Measurements from ENCODE around the gene EP400. TPM values are rescaled to one million over a fixed set of nuclear protein-coding genes. Genes with fewer than 3 reads are reported as not detected.

Gene EP400
- 10 to 100 TPM; 82.3 to 86.6 TPM for total RNA-seq
- polyA plus RNA-seq = 1 to 10 TPM in 1 of 2 donors, under 1 TPM in 1; 0.94 to 5.3 TPM

DNA sequence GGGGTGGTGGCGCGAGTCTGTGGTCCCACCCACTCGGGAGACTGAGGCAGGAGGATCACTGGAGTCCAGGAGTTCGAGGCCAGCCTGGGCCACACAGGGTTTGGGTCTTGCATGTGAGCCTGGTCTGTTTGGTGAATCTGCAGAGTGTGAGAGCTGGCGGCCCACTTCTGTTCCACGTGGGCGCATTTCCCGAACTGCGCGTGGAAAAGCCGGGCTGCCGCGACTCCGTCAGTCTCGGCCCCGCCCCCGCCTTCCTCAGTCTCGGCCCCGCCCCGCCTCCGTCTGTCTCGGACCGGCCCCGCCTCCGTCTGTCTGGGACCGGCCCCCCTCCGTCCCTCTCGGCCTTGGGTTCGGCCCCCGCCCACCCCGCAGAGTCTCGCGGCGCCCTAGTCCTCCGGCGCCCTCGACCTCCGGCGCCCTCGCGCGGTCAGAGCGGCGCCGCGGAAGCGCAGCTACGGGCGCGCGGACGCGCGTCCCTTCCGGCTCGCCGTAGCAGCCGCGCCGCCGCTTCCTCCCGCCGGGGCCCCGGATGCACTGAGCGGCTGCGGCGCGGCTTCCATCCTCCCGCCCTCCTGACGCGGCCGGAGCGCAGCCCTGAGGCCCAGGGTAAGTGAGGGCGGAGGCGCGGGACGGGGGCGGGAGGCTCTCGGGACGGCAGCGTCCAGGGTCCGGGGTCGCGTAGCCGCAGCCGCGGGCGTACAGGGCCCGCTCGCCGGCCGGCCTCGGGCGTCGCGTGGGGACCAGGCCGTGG, at the start of gene EP400:
TSS of gene EP400 (plus strand) at position 512 of the 751 bp plus-strand sequence. CDS start 10,678 bp downstream, outside the sequence.
- H3K4me3 ChIP-seq (ENCODE audit: low read length in 2 of 2) = peak within 1 kb of the TSS; percentile 52 to 75
- H3K27me3 ChIP-seq (ENCODE audit: insufficient read depth, low read length) = no peaks in the 10 kb centered on the region
- peak within 1 kb of the TSS; percentile 79 for H3K27ac ChIP-seq (ENCODE audit: low read depth, low read length)
- peak within 1 kb of the TSS; percentile 92 to 97 (median 95) for H3K27ac Mint-ChIP-seq
- peaks cover 24 to 55% (median 37%) of the 10 kb centered on the region in 4 donors for H3K4me1 Mint-ChIP-seq
- peaks cover 50% of the 10 kb centered on the region for H3K4me1 ChIP-seq (ENCODE audit: insufficient read depth, low read length)
- DNase-seq = peak; percentile 86 to 92 (median 90)
- peak within 1 kb of the TSS; percentile 91 to 95 (median 94) for H3K4me3 Mint-ChIP-seq
- intact Hi-C loops (cut with micrococcal nuclease) = loop anchor here (1.0 kb wide), 4 partner anchors 20 to 238 kb away; partner anchors contain the start of genes PUS1, SFSWAP and ULK1
- no peaks in the 10 kb centered on the region for H3K9me3 ChIP-seq (ENCODE audit: control insufficient read depth in 1 of 2, low read length in 2 of 2)
- H3K36me3 Mint-ChIP-seq = peaks cover 4 to 12% of the 10 kb centered on the region in 2 donors
- H3K36me3 ChIP-seq (ENCODE audit: insufficient read depth, low read length) = no peaks in the 10 kb centered on the region
- H3K27me3 Mint-ChIP-seq = no peaks in the 10 kb centered on the region
- CTCF ChIA-PET (ENCODE audit: partially characterized antibody) = interaction anchor here (1.0 to 1.1 kb wide), 3 partner anchors 85 to 844 kb away, joined by 3 to 4 read pairs (median 3); no protein-coding TSS in a partner anchor
- H3K9me3 Mint-ChIP-seq = no peaks in the 10 kb centered on the region
- POLR2A ChIA-PET (ENCODE audit: partially characterized antibody) = interaction anchor here (0.6 to 3.2 kb wide), 8 partner anchors 10 to 239 kb away, joined by 3 to 38 read pairs (median 4); partner anchors contain the start of genes PUS1 and SFSWAP

- no peak overlapping the region for H3K27ac Mint-ChIP-seq
- H3K4me3 Mint-ChIP-seq = peak overlapping the region in 1 of 8 donors; percentile 53
- no peak overlapping the region for H3K4me3 ChIP-seq (ENCODE audit: low read length in 2 of 2)
- no peaks in the 10 kb centered on the region for H3K27me3 Mint-ChIP-seq
- no peaks in the 10 kb centered on the region for H3K9me3 ChIP-seq (ENCODE audit: control insufficient read depth in 1 of 2, low read length in 2 of 2)
- H3K4me1 ChIP-seq (ENCODE audit: insufficient read depth, low read length) = peaks cover 20% of the 10 kb centered on the region
- CTCF ChIA-PET (ENCODE audit: partially characterized antibody) = no interaction called here
- POLR2A ChIA-PET (ENCODE audit: partially characterized antibody) = interaction anchor here (1.1 kb wide), 1 partner anchor 29 kb away, joined by 3 read pairs; no protein-coding TSS in a partner anchor
- H3K9me3 Mint-ChIP-seq = no peaks in the 10 kb centered on the region
- peaks cover 0 to 6% of the 10 kb centered on the region in 2 donors for H3K36me3 Mint-ChIP-seq
- no peak overlapping the region for H3K27ac ChIP-seq (ENCODE audit: low read depth, low read length)
- no peak for DNase-seq
- no peaks in the 10 kb centered on the region for H3K27me3 ChIP-seq (ENCODE audit: insufficient read depth, low read length)
- H3K36me3 ChIP-seq (ENCODE audit: insufficient read depth, low read length) = no peaks in the 10 kb centered on the region
- intact Hi-C loops (cut with micrococcal nuclease) = no loop called here
- peaks cover 8 to 42% (median 26%) of the 10 kb centered on the region in 4 donors for H3K4me1 Mint-ChIP-seq
Measured at GRCh38 chr12:131900397-131900796, 49.3 kb upstream of the EP400 start.

DNA sequence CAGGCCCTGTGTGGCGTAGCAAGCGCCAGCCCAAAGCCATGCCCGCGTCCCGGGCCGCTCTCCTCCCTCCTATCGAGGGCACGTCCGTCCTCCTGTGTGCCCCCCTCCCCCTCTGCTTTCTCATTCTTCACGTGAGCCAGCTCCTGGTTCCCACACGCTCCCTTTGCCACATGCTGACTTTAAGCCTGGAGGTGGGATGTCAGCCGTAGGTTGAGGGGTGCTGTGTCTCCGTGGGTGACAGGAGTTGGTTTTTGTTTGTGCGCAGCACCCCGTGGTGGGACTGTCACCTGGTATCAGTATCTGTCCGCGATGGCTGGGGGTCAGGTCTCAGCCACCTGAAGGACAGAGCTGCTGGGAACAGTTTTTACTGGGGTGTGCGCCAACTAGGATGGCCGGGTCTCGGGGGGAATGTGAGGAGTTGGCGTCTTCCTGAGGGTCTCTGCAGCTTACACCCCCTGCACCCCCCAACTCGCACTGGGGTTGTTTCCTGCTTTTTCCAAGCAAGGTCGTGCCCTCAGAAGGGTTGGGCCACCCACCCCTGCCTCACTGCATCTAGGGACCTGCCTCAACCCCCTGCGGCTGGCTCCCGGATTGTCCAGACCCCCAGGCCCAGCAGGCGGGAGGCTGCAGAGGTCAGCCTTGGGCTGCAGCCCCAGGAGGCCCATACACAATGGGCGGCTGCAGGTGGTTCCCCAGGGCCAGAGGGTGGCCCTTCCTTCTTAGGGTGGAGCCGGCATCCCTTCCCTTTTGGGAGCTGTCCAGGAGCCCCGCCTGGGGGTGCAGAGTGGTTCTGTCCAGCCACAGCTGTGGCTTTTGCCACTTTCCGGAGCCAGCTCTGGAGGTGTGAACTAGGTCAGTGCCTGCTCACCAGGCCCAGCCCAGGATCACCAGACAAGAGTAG, 48.1 kb upstream of the EP400 start:
- Histone ChIP-seq H3K4me1 (ENCODE audit: insufficient read depth, low read length) (peaks cover 18% of the 10 kb centered on the region), H3K9me3 (ENCODE audit: control insufficient read depth in 1 of 2, low read length in 2 of 2) (no peaks in the 10 kb centered on the region), H3K36me3 (ENCODE audit: insufficient read depth, low read length) (no peaks in the 10 kb centered on the region), H3K27me3 (ENCODE audit: insufficient read depth, low read length) (no peaks in the 10 kb centered on the region), H3K27ac (ENCODE audit: low read depth, low read length) (no peak overlapping the region), H3K4me3 (ENCODE audit: low read length in 2 of 2) (no peak overlapping the region)
- Mint-ChIP-seq H3K4me1 (peaks cover 8 to 40% (median 21%) of the 10 kb centered on the region in 4 donors), H3K27ac (no peak overlapping the region), H3K36me3 (peaks cover 0 to 2% of the 10 kb centered on the region in 2 donors), H3K9me3 (no peaks in the 10 kb centered on the region), H3K4me3 (no peak overlapping the region), H3K27me3 (no peaks in the 10 kb centered on the region)
- intact Hi-C loops (cut with micrococcal nuclease) = no loop called here
- ChIA-PET CTCF (ENCODE audit: partially characterized antibody) (no interaction called here), POLR2A (ENCODE audit: partially characterized antibody) (no interaction called here)
- DNase-seq = no peak

- Mint-ChIP-seq H3K9me3 (no peaks in the 10 kb centered on the region), H3K27me3 (no peaks in the 10 kb centered on the region), H3K4me1 (peaks cover 8 to 33% (median 15%) of the 10 kb centered on the region in 4 donors), H3K36me3 (peaks cover 0 to 2% of the 10 kb centered on the region in 2 donors), H3K4me3 (no peak overlapping the region), H3K27ac (no peak overlapping the region)
- DNase-seq = no peak
- intact Hi-C loops (cut with micrococcal nuclease) = no loop called here
- H3K27me3 ChIP-seq (ENCODE audit: insufficient read depth, low read length) = no peaks in the 10 kb centered on the region
- no peaks in the 10 kb centered on the region for H3K36me3 ChIP-seq (ENCODE audit: insufficient read depth, low read length)
- H3K4me3 ChIP-seq (ENCODE audit: low read length in 2 of 2) = no peak overlapping the region
- ChIA-PET POLR2A (ENCODE audit: partially characterized antibody) (interaction anchor here (1.3 kb wide), 1 partner anchor 47 kb away, joined by 3 read pairs; the partner anchor contains the start of gene EP400), CTCF (ENCODE audit: partially characterized antibody) (no interaction called here)
- no peak overlapping the region for H3K27ac ChIP-seq (ENCODE audit: low read depth, low read length)
- no peaks in the 10 kb centered on the region for H3K9me3 ChIP-seq (ENCODE audit: control insufficient read depth in 1 of 2, low read length in 2 of 2)
- H3K4me1 ChIP-seq (ENCODE audit: insufficient read depth, low read length) = peaks cover 14% of the 10 kb centered on the region
Measured at GRCh38 chr12:131902332-131903241, 47.2 kb upstream of the EP400 start.

DNA sequence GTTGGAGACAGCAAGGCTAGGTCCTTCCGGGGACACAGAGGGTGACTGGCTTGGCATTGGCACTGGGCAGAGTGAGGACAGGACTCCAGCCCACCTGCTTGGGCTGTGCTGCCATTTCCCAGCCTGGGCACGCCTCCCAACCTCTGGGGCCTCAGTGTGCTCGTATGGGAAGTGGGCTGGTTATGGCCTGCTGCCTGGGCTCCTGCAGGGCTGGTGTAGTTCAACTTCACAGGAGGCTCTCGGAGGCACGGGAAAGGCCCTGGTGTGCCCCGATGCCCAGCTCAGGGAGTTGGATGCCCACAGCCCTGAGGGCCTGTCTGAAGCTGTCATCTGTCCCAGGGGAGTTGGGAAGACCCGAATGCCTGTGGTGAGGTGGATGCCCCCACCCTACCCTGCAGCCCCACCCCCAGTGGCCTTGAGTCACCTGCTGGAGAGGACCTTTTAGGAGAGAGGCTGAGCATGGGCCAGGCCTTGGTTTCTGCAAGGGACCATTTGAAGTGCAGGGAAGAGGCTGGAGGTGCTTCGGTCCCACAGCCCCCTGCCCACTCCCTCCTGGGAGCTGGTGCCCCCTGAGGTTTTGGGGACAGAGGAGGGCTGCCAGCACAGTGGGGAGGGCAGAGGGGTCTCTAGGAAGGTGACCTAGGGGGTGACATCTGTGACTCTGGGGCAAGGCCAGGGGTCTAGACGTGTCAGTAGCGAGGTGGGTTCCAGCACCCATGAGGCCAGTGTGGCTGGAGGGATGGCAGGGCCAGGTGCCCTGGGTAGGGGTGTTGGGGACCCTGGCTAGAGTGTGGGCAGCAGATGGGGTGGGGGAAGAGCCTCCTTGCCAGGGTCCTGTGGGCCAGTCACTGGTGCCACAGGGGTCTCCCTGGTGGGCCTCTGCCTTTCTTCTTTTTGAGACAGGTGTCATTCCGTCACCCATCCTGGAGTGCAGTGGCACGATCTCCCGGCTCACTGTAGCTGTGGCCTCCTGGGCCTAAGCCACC, 46.2 kb upstream of the EP400 start:
- peak overlapping the region in 1 of 7 donors; percentile 42 for H3K27ac Mint-ChIP-seq
- H3K27ac ChIP-seq (ENCODE audit: low read depth, low read length) = no peak overlapping the region
- ChIA-PET POLR2A (ENCODE audit: partially characterized antibody) (interaction anchor here (1.3 kb wide), 1 partner anchor 46 kb away, joined by 3 read pairs; the partner anchor contains the start of gene EP400), CTCF (ENCODE audit: partially characterized antibody) (no interaction called here)
- no peaks in the 10 kb centered on the region for H3K27me3 ChIP-seq (ENCODE audit: insufficient read depth, low read length)
- peaks cover 0 to 3% of the 10 kb centered on the region in 2 donors for H3K36me3 Mint-ChIP-seq
- DNase-seq = no peak
- no peaks in the 10 kb centered on the region for H3K36me3 ChIP-seq (ENCODE audit: insufficient read depth, low read length)
- H3K4me1 Mint-ChIP-seq = peaks cover 4 to 25% (median 11%) of the 10 kb centered on the region in 4 donors
- no peaks in the 10 kb centered on the region for H3K27me3 Mint-ChIP-seq
- intact Hi-C loops (cut with micrococcal nuclease) = no loop called here
- H3K9me3 ChIP-seq (ENCODE audit: control insufficient read depth in 1 of 2, low read length in 2 of 2) = no peaks in the 10 kb centered on the region
- H3K4me3 ChIP-seq (ENCODE audit: low read length in 2 of 2) = no peak overlapping the region
- no peaks in the 10 kb centered on the region for H3K9me3 Mint-ChIP-seq
- H3K4me1 ChIP-seq (ENCODE audit: insufficient read depth, low read length) = peaks cover 14% of the 10 kb centered on the region
- H3K4me3 Mint-ChIP-seq = no peak overlapping the region

DNA sequence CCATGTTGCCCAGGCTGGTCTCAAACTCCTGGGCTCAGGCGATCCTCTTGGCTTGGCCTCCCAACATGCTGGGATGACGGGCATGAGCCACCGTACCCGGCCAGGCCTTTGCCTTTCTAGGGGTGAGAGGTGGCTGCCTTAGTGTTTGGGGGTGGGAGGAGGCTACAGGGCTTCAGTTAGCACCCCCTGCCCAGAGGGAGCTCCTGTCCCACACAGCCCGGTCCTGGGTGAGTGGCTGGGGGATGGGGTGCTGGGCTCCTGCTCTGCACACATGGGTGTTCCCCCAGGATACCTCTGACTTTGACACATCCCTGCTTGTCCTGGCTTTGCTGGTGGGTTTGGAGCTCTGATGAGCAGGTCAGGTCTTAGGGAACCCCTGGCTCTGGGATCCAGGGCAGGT, 45.4 kb upstream of the EP400 start:
- H3K36me3 ChIP-seq (ENCODE audit: insufficient read depth, low read length) = no peaks in the 10 kb centered on the region
- peaks cover 0 to 5% of the 10 kb centered on the region in 2 donors for H3K36me3 Mint-ChIP-seq
- ChIA-PET POLR2A (ENCODE audit: partially characterized antibody) (no interaction called here), CTCF (ENCODE audit: partially characterized antibody) (no interaction called here)
- no peak for DNase-seq
- H3K9me3 ChIP-seq (ENCODE audit: control insufficient read depth in 1 of 2, low read length in 2 of 2) = no peaks in the 10 kb centered on the region
- peaks cover 4 to 25% (median 12%) of the 10 kb centered on the region in 4 donors for H3K4me1 Mint-ChIP-seq
- no peak overlapping the region for H3K4me3 ChIP-seq (ENCODE audit: low read length in 2 of 2)
- H3K27me3 ChIP-seq (ENCODE audit: insufficient read depth, low read length) = no peaks in the 10 kb centered on the region
- no peak overlapping the region for H3K4me3 Mint-ChIP-seq
- no peak overlapping the region for H3K27ac ChIP-seq (ENCODE audit: low read depth, low read length)
- peaks cover 14% of the 10 kb centered on the region for H3K4me1 ChIP-seq (ENCODE audit: insufficient read depth, low read length)
- H3K27me3 Mint-ChIP-seq = no peaks in the 10 kb centered on the region
- no peaks in the 10 kb centered on the region for H3K9me3 Mint-ChIP-seq
- intact Hi-C loops (cut with micrococcal nuclease) = no loop called here
- peak overlapping the region in 2 of 7 donors; percentile 56 to 64 for H3K27ac Mint-ChIP-seq

All from CD4-positive, alpha-beta memory T cell (primary cell).